Neural progenitor cell (in vitro differentiated cells): ENCODE data around the gene ZNF319. TPM values are rescaled to one million over a fixed set of nuclear protein-coding genes. Genes with fewer than 3 reads are reported as not detected.

Experiments
- DNase-seq: peaks from one replicate; pipeline ENCODE4 v3.0.0-alpha.2; 2016; ENCODE audit warnings: low spot score
- H2AFZ ChIP-seq: fragments of 200-600 bp; sonication (generic); replicated peaks from 2 replicates; pipeline ENCODE4 v1.6.1; 2016; ENCODE audit warnings: antibody characterized with exemption
- H3F3A ChIP-seq: fragments of 200-600 bp; sonication (generic); 2 replicates; pipeline ENCODE4 v1.6.1; 2016; ENCODE audit warnings: antibody characterized with exemption, low read depth
- H3K27ac ChIP-seq: fragments of 200-600 bp; sonication (generic); 2 replicates; pipeline ENCODE4 v1.5.1; 2016; ENCODE audit warnings: mild to moderate bottlenecking
- H3K27me3 ChIP-seq: fragments of 200-600 bp; sonication (generic); 2 replicates; pipeline ENCODE4 v1.6.1; 2016; ENCODE audit warnings: mild to moderate bottlenecking, moderate library complexity
- H3K36me3 ChIP-seq: fragments of 200-600 bp; sonication (generic); 2 replicates; pipeline ENCODE4 v1.5.1; 2016
- H3K4me1 ChIP-seq: fragments of 200-600 bp; sonication (generic); 2 replicates; pipeline ENCODE4 v1.6.1; 2016; ENCODE audit warnings: mixed run types
- H3K4me2 ChIP-seq: fragments of 200-600 bp; sonication (generic); 2 replicates; pipeline ENCODE4 v1.6.1; 2016
- H3K4me3 ChIP-seq: fragments of 200-600 bp; sonication (generic); 2 replicates; pipeline ENCODE4 v1.5.1; 2016
- H3K79me2 ChIP-seq: fragments of 200-600 bp; sonication (generic); 2 replicates; pipeline ENCODE4 v1.6.1; 2016; ENCODE audit warnings: low read depth
- H3K9ac ChIP-seq: fragments of 200-600 bp; sonication (generic); 2 replicates; pipeline ENCODE4 v1.6.1; 2016
- H3K9me3 ChIP-seq: fragments of 200-600 bp; sonication (generic); 2 replicates; pipeline ENCODE4 v1.5.1; 2016; ENCODE audit warnings: low read depth
- H4K20me1 ChIP-seq: fragments of 200-600 bp; sonication (generic); 2 replicates; pipeline ENCODE4 v1.6.1; 2016; ENCODE audit warnings: low read depth
- H3K27ac Mint-ChIP-seq: 3 replicates; pipeline ENCODE4 v1.8.0; 2021; ENCODE audit warnings: mixed read lengths
- H3K27me3 Mint-ChIP-seq: 2 replicates; pipeline ENCODE4 v1.8.0; 2022; ENCODE audit warnings: low read depth, mild to moderate bottlenecking, inconsistent platforms, moderate library complexity, mixed read lengths; ENCODE audit not compliant: insufficient read depth
- H3K36me3 Mint-ChIP-seq: 3 replicates; pipeline ENCODE4 v1.8.0; 2021; ENCODE audit warnings: mixed read lengths
- H3K4me1 Mint-ChIP-seq: 3 replicates; pipeline ENCODE4 v1.8.0; 2021; ENCODE audit warnings: mixed read lengths
- H3K4me3 Mint-ChIP-seq: 3 replicates; pipeline ENCODE4 v1.8.0; 2021; ENCODE audit warnings: mild to moderate bottlenecking, moderate library complexity, mixed read lengths
- H3K9me3 Mint-ChIP-seq: 3 replicates; pipeline ENCODE4 v1.8.0; 2020; ENCODE audit warnings: mixed read lengths
- CTCF ChIP-seq: fragments of 200-600 bp; sonication (generic); IDR thresholded peaks from 2 replicates; pipeline ENCODE4 v1.5.1; 2017; ENCODE audit warnings: antibody characterized with exemption, mild to moderate bottlenecking
- EZH2 ChIP-seq: fragments of 200-600 bp; sonication (generic); IDR thresholded peaks from 2 replicates; pipeline ENCODE4 v1.6.1; 2017; ENCODE audit warnings: antibody characterized with exemption, mild to moderate bottlenecking, moderate library complexity
- EZH2phosphoT487 ChIP-seq: fragments of 200-600 bp; sonication (generic); IDR thresholded peaks from 2 replicates; pipeline ENCODE4 v1.6.1; 2017; ENCODE audit warnings: antibody characterized with exemption
- total RNA-seq: library from RNA; depleted of rRNA; stranded (reverse); fragments of >200 nt; gene quantifications from 2 replicates; pipeline ENCODE4 v1.2.3, GENCODE V29; 2015; ENCODE audit warnings: low replicate concordance

The ZNF319 gene
- total RNA-seq, 1 donor from 2014 or later, result 1.4 TPM

GRCh38 chr16:57986196-57986595 is 14.3 kb downstream of the ZNF319 start:
- Mint-ChIP-seq H3K4me1 (peaks cover 2% of the 10 kb centered on the region), H3K36me3 (no peaks in the 10 kb centered on the region), H3K9me3 (no peaks in the 10 kb centered on the region), H3K27me3 (peaks cover 16% of the 10 kb centered on the region), H3K4me3 (peak overlapping the region; percentile 89), H3K27ac (no peak overlapping the region)
- Histone ChIP-seq H3K9ac (no peak overlapping the region), H3K9me3 (no peaks in the 10 kb centered on the region), H3K4me1 (peaks cover 7% of the 10 kb centered on the region), H3K36me3 (no peaks in the 10 kb centered on the region), H3K4me3 (peak overlapping the region; percentile 62), H3F3A (peaks cover 4% of the 10 kb centered on the region), H2AFZ (no peak overlapping the region), H3K27me3 (peaks cover 56% of the 10 kb centered on the region), H3K79me2 (no peaks in the 10 kb centered on the region), H4K20me1 (peaks cover 6% of the 10 kb centered on the region), H3K4me2 (peak overlapping the region; percentile 93), H3K27ac (no peak overlapping the region)
- TF ChIP-seq CTCF (no peak), EZH2 (no peak), EZH2phosphoT487 (no peak)
- no peak for DNase-seq

GRCh38 chr16:57985204-57986181 is 15.0 kb downstream of the ZNF319 start:
- no peak overlapping the region for H3K27ac Mint-ChIP-seq
- Histone ChIP-seq H3K9ac (no peak overlapping the region), H3K4me2 (peak overlapping the region; percentile 93), H3F3A (peaks cover 4% of the 10 kb centered on the region), H3K27me3 (peaks cover 56% of the 10 kb centered on the region), H3K4me3 (peak overlapping the region; percentile 62), H3K27ac (no peak overlapping the region), H3K36me3 (no peaks in the 10 kb centered on the region), H4K20me1 (peaks cover 6% of the 10 kb centered on the region), H2AFZ (peak overlapping the region; percentile 66), H3K9me3 (no peaks in the 10 kb centered on the region), H3K79me2 (no peaks in the 10 kb centered on the region), H3K4me1 (peaks cover 7% of the 10 kb centered on the region)
- peaks cover 2% of the 10 kb centered on the region for H3K4me1 Mint-ChIP-seq
- H3K4me3 Mint-ChIP-seq, result peak overlapping the region; percentile 89
- TF ChIP-seq EZH2phosphoT487 (peak; percentile 67), CTCF (no peak), EZH2 (peak; percentile 71)
- no peaks in the 10 kb centered on the region for H3K36me3 Mint-ChIP-seq
- H3K9me3 Mint-ChIP-seq, result no peaks in the 10 kb centered on the region
- peak; percentile 35 for DNase-seq
- peaks cover 19% of the 10 kb centered on the region for H3K27me3 Mint-ChIP-seq

- Histone ChIP-seq H3K4me1 (peaks cover 7% of the 10 kb centered on the region), H3K27ac (no peak overlapping the region), H3K4me2 (peak overlapping the region; percentile 93), H3K9ac (no peak overlapping the region), H3F3A (peaks cover 4% of the 10 kb centered on the region), H3K9me3 (no peaks in the 10 kb centered on the region), H3K36me3 (no peaks in the 10 kb centered on the region), H4K20me1 (peaks cover 6% of the 10 kb centered on the region), H3K27me3 (peaks cover 56% of the 10 kb centered on the region), H2AFZ (peak overlapping the region; percentile 99), H3K79me2 (no peaks in the 10 kb centered on the region), H3K4me3 (peak overlapping the region; percentile 62)
- Mint-ChIP-seq H3K9me3 (no peaks in the 10 kb centered on the region), H3K36me3 (no peaks in the 10 kb centered on the region), H3K4me1 (peaks cover 2% of the 10 kb centered on the region), H3K27ac (no peak overlapping the region), H3K27me3 (peaks cover 24% of the 10 kb centered on the region), H3K4me3 (peak overlapping the region; percentile 89)
- peak; percentile 99 for DNase-seq
- no peak for TF ChIP-seq CTCF
- TF ChIP-seq EZH2phosphoT487, result no peak
- TF ChIP-seq EZH2, result no peak
Measured at GRCh38 chr16:57984443-57985203, 15.8 kb downstream of the ZNF319 start.
